ENCODE data around the gene ABCC5.
"Not testable (repeated sequence)": the region's sequence is repeated elsewhere in the genome, so short reads cannot be mapped to it uniquely, and the experiment has no call there.

Gene ABCC5

GRCh38 chr3:184017672-184018423 is at the start of gene ABCC5:
ABCC5 (minus strand) TSS chr3:184017884; CDS start chr3:184014392, 3,492 bp downstream.
- peak; percentile 93 for DNase-seq (ENCODE audit: low spot score)

GRCh38 chr3:184066211-184066610 is 48.5 kb upstream of the ABCC5 start:
- no peak for DNase-seq (ENCODE audit: low spot score)

GRCh38 chr3:184062637-184063036 is 45.0 kb upstream of the ABCC5 start:
- DNase-seq (ENCODE audit: low spot score): no peak

GRCh38 chr3:184059424-184059823 is 41.7 kb upstream of the ABCC5 start:
- DNase-seq (ENCODE audit: low spot score): no peak

- DNase-seq (ENCODE audit: low spot score): no peak
These were observed 40.3 kb upstream of the ABCC5 start for GRCh38 chr3:184058029-184058428.

- no peak for DNase-seq (ENCODE audit: low spot score)
These were observed 35.1 kb upstream of the ABCC5 start, which contains the start of gene HTR3C for GRCh38 chr3:184052767-184053166. HTR3C (plus strand) TSS chr3:184053047; CDS start chr3:184053081, 34 bp downstream.

- no peak for DNase-seq (ENCODE audit: low spot score)
These were observed 32.6 kb upstream of the ABCC5 start for GRCh38 chr3:184050217-184050847.

- DNase-seq (ENCODE audit: low spot score): no peak
These were observed 28.3 kb upstream of the ABCC5 start for GRCh38 chr3:184045995-184046394.

- no peak for DNase-seq (ENCODE audit: low spot score)
These were observed 24.9 kb upstream of the ABCC5 start for GRCh38 chr3:184042617-184043016.

GRCh38 chr3:184040010-184040409 is 22.3 kb upstream of the ABCC5 start:
- DNase-seq (ENCODE audit: low spot score): no peak

- no peak for DNase-seq (ENCODE audit: low spot score)
These were observed 21.7 kb upstream of the ABCC5 start for GRCh38 chr3:184039414-184039813.

GRCh38 chr3:184038307-184038706 is 20.6 kb upstream of the ABCC5 start:
- not testable (repeated sequence) for DNase-seq (ENCODE audit: low spot score)

GRCh38 chr3:184037816-184038215 is 20.1 kb upstream of the ABCC5 start:
- DNase-seq (ENCODE audit: low spot score): no peak

- no peak for DNase-seq (ENCODE audit: low spot score)
These were observed 13.6 kb upstream of the ABCC5 start, which contains the start of gene HTR3D for GRCh38 chr3:184031187-184031792. HTR3D (plus strand) TSS chr3:184031742; CDS start chr3:184031742, 0 bp downstream.

GRCh38 chr3:184030536-184030935 is 12.9 kb upstream of the ABCC5 start:
- no peak for DNase-seq (ENCODE audit: low spot score)

- DNase-seq (ENCODE audit: low spot score): no peak
These were observed 11.8 kb upstream of the ABCC5 start for GRCh38 chr3:184029443-184029842.

- not testable (repeated sequence) for DNase-seq (ENCODE audit: low spot score)
These were observed 10.7 kb upstream of the ABCC5 start for GRCh38 chr3:184028275-184028890.

GRCh38 chr3:184025256-184025655 is 7.6 kb upstream of the ABCC5 start:
- DNase-seq (ENCODE audit: low spot score): not testable (repeated sequence)

- DNase-seq (ENCODE audit: low spot score): no peak
These were observed 4.6 kb upstream of the ABCC5 start for GRCh38 chr3:184022323-184022722.

GRCh38 chr3:184018424-184018973 is 815 bp upstream of the ABCC5 start:
- DNase-seq (ENCODE audit: low spot score): no peak

GRCh38 chr3:184016811-184017671 is 643 bp downstream of the ABCC5 start:
- DNase-seq (ENCODE audit: low spot score): peak; percentile 82
